Smooth muscle cell of trachea (primary cell): ENCODE data around the gene U2AF1. TPM values are rescaled to one million over a fixed set of nuclear protein-coding genes. Genes with fewer than 3 reads are reported as not detected.

ENCODE experiments used
- total RNA-seq: library from RNA; depleted of rRNA; stranded (reverse); fragments of >200 nt; gene quantifications from 2 replicates; pipeline ENCODE4 v1.2.1, GENCODE V29; 2014

U2AF1 gene
- 15.7 and 36.9 TPM in 2 replicates for total RNA-seq

GRCh38 chr21:43106965-43107793 is at the start of gene U2AF1:
Gene U2AF1 (minus strand): TSS chr21:43107570. CDS start chr21:43107494, 76 bp downstream.

GRCh38 chr21:43075170-43076022 is 32.0 kb downstream of the U2AF1 start, which contains the start of gene CBS:
Gene CBS (minus strand): TSS chr21:43075835. CDS start chr21:43072193, 3,642 bp downstream.

Other genes with a start within 250 kb of the U2AF1 start
- 8.4 and 10.9 TPM in 2 replicates for gene WDR4, start 228.0 kb downstream of the U2AF1 start, total RNA-seq
- gene NDUFV3, start 214.3 kb downstream of the U2AF1 start, total RNA-seq = 56.6 and 81.7 TPM in 2 replicates
- gene ERVH48-1, start 181.9 kb downstream of the U2AF1 start, total RNA-seq = not detected in 2 replicates
- 15.0 and 17.5 TPM in 2 replicates for gene PKNOX1, start 133.0 kb downstream of the U2AF1 start, total RNA-seq
- 47.0 and 58.5 TPM in 2 replicates for gene CBS, start 31.7 kb downstream of the U2AF1 start, total RNA-seq
- gene CRYAA, start 61.4 kb upstream of the U2AF1 start, total RNA-seq = not detected in 2 replicates